ENCODE results near the gene INSYN2B.

Gene INSYN2B

GRCh38 chr5:169826618-169827017, 153.7 kb downstream of the INSYN2B start:
- Histone ChIP-seq H3K4me1 (no peaks in the 10 kb centered on the region), H3K9me3 (ENCODE audit: control insufficient read depth, low read length) (no peaks in the 10 kb centered on the region), H3K9ac (no peak overlapping the region), H3K27me3 (ENCODE audit: control insufficient read depth, insufficient read depth, low read length) (no peaks in the 10 kb centered on the region), H2AFZ (no peak overlapping the region), H3K79me2 (no peaks in the 10 kb centered on the region), H3K4me2 (ENCODE audit: low read length) (no peak overlapping the region), H3K4me3 (ENCODE audit: low read depth, low read length) (no peak overlapping the region), H3K36me3 (ENCODE audit: control insufficient read depth, insufficient read depth, low read length) (no peaks in the 10 kb centered on the region), H3K27ac (no peak overlapping the region)
- TF ChIP-seq, protein P1, sequence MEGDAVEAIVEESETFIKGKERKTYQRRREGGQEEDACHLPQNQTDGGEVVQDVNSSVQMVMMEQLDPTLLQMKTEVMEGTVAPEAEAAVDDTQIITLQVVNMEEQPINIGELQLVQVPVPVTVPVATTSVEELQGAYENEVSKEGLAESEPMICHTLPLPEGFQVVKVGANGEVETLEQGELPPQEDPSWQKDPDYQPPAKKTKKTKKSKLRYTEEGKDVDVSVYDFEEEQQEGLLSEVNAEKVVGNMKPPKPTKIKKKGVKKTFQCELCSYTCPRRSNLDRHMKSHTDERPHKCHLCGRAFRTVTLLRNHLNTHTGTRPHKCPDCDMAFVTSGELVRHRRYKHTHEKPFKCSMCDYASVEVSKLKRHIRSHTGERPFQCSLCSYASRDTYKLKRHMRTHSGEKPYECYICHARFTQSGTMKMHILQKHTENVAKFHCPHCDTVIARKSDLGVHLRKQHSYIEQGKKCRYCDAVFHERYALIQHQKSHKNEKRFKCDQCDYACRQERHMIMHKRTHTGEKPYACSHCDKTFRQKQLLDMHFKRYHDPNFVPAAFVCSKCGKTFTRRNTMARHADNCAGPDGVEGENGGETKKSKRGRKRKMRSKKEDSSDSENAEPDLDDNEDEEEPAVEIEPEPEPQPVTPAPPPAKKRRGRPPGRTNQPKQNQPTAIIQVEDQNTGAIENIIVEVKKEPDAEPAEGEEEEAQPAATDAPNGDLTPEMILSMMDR (IDR thresholded peaks at IDR 0.05) = no peak

DNA sequence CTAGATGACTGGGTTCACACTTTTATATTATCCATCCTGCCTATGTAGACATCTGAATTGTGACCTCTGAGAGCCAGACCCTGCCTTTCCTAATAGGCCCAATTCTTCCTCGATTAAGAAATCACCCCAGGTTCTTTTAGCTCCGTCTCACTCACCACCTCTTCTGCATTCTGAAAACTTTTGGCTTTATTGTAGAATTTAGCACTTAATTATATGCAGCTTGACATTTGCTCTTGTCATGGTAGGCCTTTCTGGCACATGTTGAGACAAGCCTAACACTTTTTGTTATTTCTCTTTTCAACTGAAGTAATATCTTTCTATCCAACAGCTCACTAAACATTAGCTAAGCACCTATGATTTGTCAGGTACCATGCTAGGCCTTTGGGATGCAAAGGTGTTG, 163.3 kb downstream of the INSYN2B start:
- H3K79me2 ChIP-seq = no peaks in the 10 kb centered on the region
- H3K4me1 ChIP-seq = no peaks in the 10 kb centered on the region

DNA sequence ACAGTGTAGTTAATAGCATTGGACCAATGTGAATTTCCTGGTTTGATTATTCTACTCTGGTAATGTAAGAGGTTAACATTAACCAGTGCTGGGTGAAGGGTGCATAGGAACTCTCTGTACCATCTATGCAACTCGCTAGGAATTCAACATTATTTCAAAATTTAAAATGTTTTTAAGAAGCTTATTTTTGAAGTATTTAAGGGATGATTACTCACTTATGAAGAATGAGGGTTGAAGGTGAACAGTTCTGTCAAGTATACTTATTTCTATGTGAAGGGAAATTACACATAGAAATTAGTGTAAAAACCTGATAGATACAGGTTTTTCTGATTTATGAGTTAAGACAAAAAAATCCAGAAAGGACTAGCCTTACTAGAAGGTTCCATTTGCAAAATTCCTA, 165.8 kb downstream of the INSYN2B start:
- H3K9ac ChIP-seq = no peak overlapping the region
- H3K79me2 ChIP-seq = no peaks in the 10 kb centered on the region
- H2AFZ ChIP-seq = no peak overlapping the region
- H3K27ac ChIP-seq = no peak overlapping the region
- TF ChIP-seq, protein P1 (IDR thresholded peaks at IDR 0.05) = no peak
- no peak overlapping the region for H3K4me2 ChIP-seq (ENCODE audit: low read length)
- no peak overlapping the region for H3K4me3 ChIP-seq (ENCODE audit: low read depth, low read length)
- no peaks in the 10 kb centered on the region for H3K36me3 ChIP-seq (ENCODE audit: control insufficient read depth, insufficient read depth, low read length)
- H3K4me1 ChIP-seq = no peaks in the 10 kb centered on the region
- H3K9me3 ChIP-seq (ENCODE audit: control insufficient read depth, low read length) = no peaks in the 10 kb centered on the region
- no peaks in the 10 kb centered on the region for H3K27me3 ChIP-seq (ENCODE audit: control insufficient read depth, insufficient read depth, low read length)

More for the DNA sequence above, 163.3 kb downstream of the INSYN2B start:
- Histone ChIP-seq H3K36me3 (ENCODE audit: control insufficient read depth, insufficient read depth, low read length) (no peaks in the 10 kb centered on the region), H3K4me3 (ENCODE audit: low read depth, low read length) (no peak overlapping the region), H3K9me3 (ENCODE audit: control insufficient read depth, low read length) (no peaks in the 10 kb centered on the region), H3K27ac (no peak overlapping the region), H3K27me3 (ENCODE audit: control insufficient read depth, insufficient read depth, low read length) (no peaks in the 10 kb centered on the region), H2AFZ (no peak overlapping the region), H3K9ac (no peak overlapping the region), H3K4me2 (ENCODE audit: low read length) (no peak overlapping the region)
- TF ChIP-seq, protein P1 (IDR thresholded peaks at IDR 0.05) = no peak
